ENCODE data around the gene ENOSF1. TPM values are rescaled to one million over a fixed set of nuclear protein-coding genes. Genes with fewer than 3 reads are reported as not detected.
"Not testable (repeated sequence)": the region's sequence is repeated elsewhere in the genome, so short reads cannot be mapped to it uniquely, and the experiment has no call there.

Gene ENOSF1
- total RNA-seq, 1 donor from 2014 or later, result 93.6 TPM

DNA sequence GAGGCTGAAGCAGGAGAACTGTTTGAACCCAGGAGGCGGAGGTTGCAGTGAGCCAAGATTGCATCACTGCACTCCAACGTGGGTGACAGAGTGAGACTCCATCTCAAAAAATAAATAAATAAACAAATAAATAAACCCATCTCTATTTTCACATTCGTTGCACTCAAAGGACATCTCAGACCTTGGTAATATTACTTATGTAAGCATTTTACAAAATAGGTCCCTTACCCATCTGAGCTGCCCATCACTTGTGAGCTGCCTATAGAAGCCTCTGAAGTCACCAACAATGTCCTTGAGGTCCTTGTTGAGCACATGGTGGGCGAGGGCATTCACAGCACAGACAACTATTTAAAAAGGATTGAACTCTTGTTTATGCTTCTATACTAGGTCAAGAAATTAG lies 15.4 kb downstream of the ENOSF1 start:
- H3K27ac Mint-ChIP-seq, result no peak overlapping the region
- DNase-seq (ENCODE audit: low spot score), result no peak
- H3K36me3 Mint-ChIP-seq (ENCODE audit: low read depth), result peaks cover 59% of the 10 kb centered on the region
- no peaks in the 10 kb centered on the region for H3K9me3 Mint-ChIP-seq
- H3K4me1 Mint-ChIP-seq (ENCODE audit: low read depth), result peaks cover 9% of the 10 kb centered on the region
- intact Hi-C loops (cut with micrococcal nuclease), result loop anchor here (2.0 kb wide), 1 partner anchor 14 kb away; no protein-coding TSS in a partner anchor
- H3K4me3 Mint-ChIP-seq (ENCODE audit: low read depth), result no peak overlapping the region
- no peaks in the 10 kb centered on the region for H3K27me3 Mint-ChIP-seq (ENCODE audit: low read depth)

DNA sequence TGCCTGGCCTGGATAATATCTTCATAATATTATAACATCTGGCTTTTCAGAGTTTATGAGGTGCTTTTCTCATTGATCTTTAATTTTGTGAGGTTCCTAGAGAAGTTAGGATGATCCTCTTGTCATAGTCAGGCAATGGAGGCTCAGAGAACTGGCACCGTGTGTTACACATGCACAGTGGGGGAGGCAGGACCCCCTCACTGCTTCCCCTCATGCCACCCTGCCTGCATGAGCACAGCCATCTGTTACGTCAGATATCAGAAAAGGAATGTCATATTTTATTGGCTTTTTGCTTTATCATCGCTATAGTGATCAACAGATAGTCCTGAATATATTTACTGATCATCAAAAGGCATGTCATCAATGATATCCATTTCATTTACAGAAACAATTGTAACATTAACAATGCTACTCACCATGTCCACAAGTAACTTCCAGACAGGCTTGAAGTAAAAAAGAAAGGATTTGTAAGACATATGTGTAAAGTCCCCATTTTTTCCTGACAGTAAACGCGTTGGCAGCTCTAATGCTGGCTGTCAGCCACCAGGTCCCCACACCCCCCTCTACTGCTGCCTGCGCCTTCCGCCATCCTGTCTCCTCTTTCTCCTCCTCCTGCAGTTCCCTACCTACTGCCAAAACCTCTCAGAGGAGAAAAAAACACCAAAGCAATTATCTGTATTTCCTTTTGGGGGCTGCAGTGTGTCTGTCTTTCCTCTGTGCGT lies 18.8 kb downstream of the ENOSF1 start:
- H3K4me3 Mint-ChIP-seq (ENCODE audit: low read depth), result no peak overlapping the region
- no peak for DNase-seq (ENCODE audit: low spot score)
- H3K27me3 Mint-ChIP-seq (ENCODE audit: low read depth), result no peaks in the 10 kb centered on the region
- intact Hi-C loops (cut with micrococcal nuclease), result no loop called here
- no peaks in the 10 kb centered on the region for H3K9me3 Mint-ChIP-seq
- H3K4me1 Mint-ChIP-seq (ENCODE audit: low read depth), result peaks cover 12% of the 10 kb centered on the region
- H3K36me3 Mint-ChIP-seq (ENCODE audit: low read depth), result peaks cover 76% of the 10 kb centered on the region
- no peak overlapping the region for H3K27ac Mint-ChIP-seq

DNA sequence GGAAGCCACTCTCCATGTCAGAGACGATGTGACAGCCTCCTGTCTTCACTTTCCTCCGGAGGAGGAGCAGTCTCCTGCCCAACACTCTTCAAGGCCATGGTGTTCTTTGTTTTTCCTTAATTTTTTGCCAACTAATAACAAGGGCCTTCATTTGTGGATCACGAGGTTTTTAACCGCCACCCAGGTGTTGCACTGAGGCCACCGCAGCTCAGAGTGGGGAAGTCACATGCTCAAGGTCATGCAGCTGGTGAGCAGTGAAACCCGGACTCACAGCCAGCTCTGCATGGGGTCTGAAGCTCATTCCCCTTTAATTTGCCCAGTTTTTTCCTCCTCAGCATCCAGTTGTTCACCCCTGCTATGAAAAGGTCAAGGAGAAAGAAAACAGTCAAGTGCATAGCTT lies 19.6 kb downstream of the ENOSF1 start:
- Mint-ChIP-seq H3K4me1 (ENCODE audit: low read depth) (peaks cover 12% of the 10 kb centered on the region), H3K36me3 (ENCODE audit: low read depth) (peaks cover 80% of the 10 kb centered on the region), H3K27ac (no peak overlapping the region), H3K27me3 (ENCODE audit: low read depth) (no peaks in the 10 kb centered on the region), H3K4me3 (ENCODE audit: low read depth) (no peak overlapping the region), H3K9me3 (no peaks in the 10 kb centered on the region)
- no peak for DNase-seq (ENCODE audit: low spot score)
- intact Hi-C loops (cut with micrococcal nuclease), result no loop called here

DNA sequence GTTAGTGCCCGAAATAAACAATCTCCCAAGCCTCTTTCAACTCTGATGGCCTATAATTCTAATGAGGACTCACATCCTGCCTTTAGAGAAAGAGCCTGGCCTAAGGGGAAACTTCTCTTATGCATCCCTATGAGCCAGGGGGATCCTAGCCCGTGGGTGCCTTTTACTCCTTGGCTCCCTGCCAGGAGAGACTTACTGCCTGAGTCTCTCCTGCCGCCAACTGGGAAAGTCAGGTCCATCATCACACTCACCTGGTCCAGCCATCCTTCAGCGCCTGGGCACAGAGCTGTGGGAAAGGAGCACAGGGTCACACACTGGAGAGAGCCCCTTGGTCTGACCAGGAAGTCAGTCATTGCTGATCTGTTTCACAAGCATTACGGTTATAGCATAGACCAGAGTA lies 24.1 kb downstream of the ENOSF1 start:
- Mint-ChIP-seq H3K27me3 (ENCODE audit: low read depth) (no peaks in the 10 kb centered on the region), H3K27ac (no peak overlapping the region), H3K4me1 (ENCODE audit: low read depth) (peaks cover 6% of the 10 kb centered on the region), H3K4me3 (ENCODE audit: low read depth) (no peak overlapping the region), H3K9me3 (no peaks in the 10 kb centered on the region), H3K36me3 (ENCODE audit: low read depth) (peaks cover 84% of the 10 kb centered on the region)
- intact Hi-C loops (cut with micrococcal nuclease), result no loop called here
- no peak for DNase-seq (ENCODE audit: low spot score)

DNA sequence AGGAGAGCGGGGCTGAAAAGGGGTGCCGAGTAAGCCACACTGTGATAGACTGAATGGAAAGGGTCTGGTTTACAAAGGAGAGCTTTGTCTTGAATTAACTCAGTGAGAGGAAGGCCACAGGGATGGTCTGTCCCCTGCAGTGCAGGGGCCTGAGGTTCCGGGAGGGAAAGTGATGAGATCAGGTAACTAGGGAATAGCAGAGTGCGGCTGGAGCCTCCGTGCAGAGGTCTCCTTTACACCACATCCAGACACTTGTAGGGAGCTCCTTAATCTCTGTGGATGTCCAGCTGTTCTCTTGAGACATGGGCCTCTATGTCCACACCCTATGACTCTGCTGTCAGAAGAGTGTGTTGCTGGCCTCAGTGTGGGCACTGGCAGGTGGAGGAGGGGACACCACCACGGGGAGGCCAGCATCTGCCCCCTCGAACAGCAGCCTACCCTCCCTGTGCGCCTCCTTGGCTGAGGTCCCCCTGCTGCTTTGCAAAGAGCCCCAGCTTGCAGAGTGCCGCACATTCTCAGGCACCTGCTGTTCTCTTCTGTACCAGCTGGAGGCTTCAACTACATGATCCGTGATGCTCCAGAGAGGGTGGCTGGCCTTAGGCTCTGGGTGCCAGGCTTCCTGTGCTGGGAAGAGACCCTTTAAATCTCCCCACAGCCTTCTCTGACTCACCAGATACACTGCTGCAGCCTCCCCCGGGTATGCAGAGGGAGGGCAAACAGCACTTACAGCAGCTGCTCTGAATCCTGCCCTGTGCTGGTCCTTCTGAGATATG lies 25.9 kb downstream of the ENOSF1 start:
- no peaks in the 10 kb centered on the region for H3K9me3 Mint-ChIP-seq
- H3K4me3 Mint-ChIP-seq (ENCODE audit: low read depth), result no peak overlapping the region
- H3K27ac Mint-ChIP-seq, result peak overlapping the region; percentile 24
- intact Hi-C loops (cut with micrococcal nuclease), result no loop called here
- no peaks in the 10 kb centered on the region for H3K27me3 Mint-ChIP-seq (ENCODE audit: low read depth)
- H3K4me1 Mint-ChIP-seq (ENCODE audit: low read depth), result peaks cover 18% of the 10 kb centered on the region
- H3K36me3 Mint-ChIP-seq (ENCODE audit: low read depth), result peaks cover 82% of the 10 kb centered on the region
- no peak for DNase-seq (ENCODE audit: low spot score)

DNA sequence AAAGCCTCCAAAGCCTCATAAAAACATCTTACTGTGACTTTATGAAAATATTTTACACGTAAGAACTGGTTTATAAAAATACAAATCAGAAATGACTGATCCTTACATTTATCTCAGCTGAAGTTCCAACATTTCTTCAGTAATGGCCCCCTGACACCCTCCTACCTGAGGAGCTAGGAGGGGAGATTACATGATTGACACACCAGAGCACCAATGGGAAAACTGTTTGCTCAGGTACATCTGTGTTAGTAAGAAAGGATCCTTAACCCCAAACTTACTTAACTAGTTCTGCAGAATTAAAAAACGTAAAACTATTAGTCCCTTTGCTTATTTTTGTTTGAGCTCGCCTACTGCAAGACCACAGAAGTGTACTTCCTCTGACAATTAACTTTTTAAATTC lies 27.0 kb downstream of the ENOSF1 start:
- Mint-ChIP-seq H3K36me3 (ENCODE audit: low read depth) (peaks cover 85% of the 10 kb centered on the region), H3K4me1 (ENCODE audit: low read depth) (peaks cover 24% of the 10 kb centered on the region), H3K9me3 (no peaks in the 10 kb centered on the region), H3K27ac (no peak overlapping the region), H3K4me3 (ENCODE audit: low read depth) (no peak overlapping the region), H3K27me3 (ENCODE audit: low read depth) (no peaks in the 10 kb centered on the region)
- intact Hi-C loops (cut with micrococcal nuclease), result no loop called here
- no peak for DNase-seq (ENCODE audit: low spot score)

DNA sequence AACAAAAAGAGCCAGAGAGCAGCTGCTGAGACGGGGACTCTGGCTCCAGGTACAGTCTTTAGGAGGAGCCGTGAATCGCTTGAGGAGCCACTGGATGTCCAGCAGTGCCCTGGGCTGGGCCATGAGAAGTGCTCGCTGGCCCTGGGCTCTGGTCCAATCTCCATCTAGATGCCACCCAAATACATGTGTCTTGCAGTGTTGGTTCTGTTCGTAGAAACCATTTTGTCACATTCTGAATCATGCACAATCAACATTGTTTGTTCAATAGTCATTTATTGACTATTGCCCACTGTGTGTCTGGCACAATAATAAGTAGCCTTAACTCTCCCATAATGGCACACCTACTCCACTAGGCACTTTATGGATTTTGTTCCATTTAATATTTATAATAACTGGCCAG lies 28.9 kb downstream of the ENOSF1 start:
- Mint-ChIP-seq H3K4me3 (ENCODE audit: low read depth) (no peak overlapping the region), H3K27ac (no peak overlapping the region), H3K27me3 (ENCODE audit: low read depth) (no peaks in the 10 kb centered on the region), H3K36me3 (ENCODE audit: low read depth) (peaks cover 79% of the 10 kb centered on the region), H3K9me3 (no peaks in the 10 kb centered on the region), H3K4me1 (ENCODE audit: low read depth) (peaks cover 23% of the 10 kb centered on the region)
- no peak for DNase-seq (ENCODE audit: low spot score)
- intact Hi-C loops (cut with micrococcal nuclease), result loop anchor here (2.0 kb wide), 2 partner anchors 13 to 39 kb away; no protein-coding TSS in a partner anchor

DNA sequence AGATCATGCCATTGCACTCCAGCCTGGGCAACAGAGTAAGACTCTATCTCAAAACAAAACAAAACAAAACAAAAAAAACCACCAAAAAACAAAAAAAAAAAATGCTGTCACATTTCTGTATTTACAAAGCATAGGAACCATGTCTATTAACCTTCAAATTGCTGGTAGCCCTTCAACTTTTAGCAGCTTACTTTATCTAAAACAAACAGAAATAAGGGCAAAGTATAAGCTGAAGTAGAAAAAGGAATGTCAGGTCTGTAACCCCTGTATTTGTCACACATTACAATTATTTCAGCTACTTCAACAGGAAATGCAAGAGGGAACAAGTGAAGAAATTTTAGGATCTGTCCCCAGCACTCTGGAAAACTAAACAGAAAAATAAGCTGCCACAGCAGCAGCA lies 29.6 kb downstream of the ENOSF1 start:
- Mint-ChIP-seq H3K27ac (peak overlapping the region; percentile 90), H3K27me3 (ENCODE audit: low read depth) (no peaks in the 10 kb centered on the region), H3K4me1 (ENCODE audit: low read depth) (peaks cover 26% of the 10 kb centered on the region), H3K4me3 (ENCODE audit: low read depth) (no peak overlapping the region), H3K36me3 (ENCODE audit: low read depth) (peaks cover 80% of the 10 kb centered on the region), H3K9me3 (no peaks in the 10 kb centered on the region)
- intact Hi-C loops (cut with micrococcal nuclease), result loop anchor here (1.0 to 2.0 kb wide), 4 partner anchors 14 to 38 kb away; no protein-coding TSS in a partner anchor
- DNase-seq (ENCODE audit: low spot score), result no peak

DNA sequence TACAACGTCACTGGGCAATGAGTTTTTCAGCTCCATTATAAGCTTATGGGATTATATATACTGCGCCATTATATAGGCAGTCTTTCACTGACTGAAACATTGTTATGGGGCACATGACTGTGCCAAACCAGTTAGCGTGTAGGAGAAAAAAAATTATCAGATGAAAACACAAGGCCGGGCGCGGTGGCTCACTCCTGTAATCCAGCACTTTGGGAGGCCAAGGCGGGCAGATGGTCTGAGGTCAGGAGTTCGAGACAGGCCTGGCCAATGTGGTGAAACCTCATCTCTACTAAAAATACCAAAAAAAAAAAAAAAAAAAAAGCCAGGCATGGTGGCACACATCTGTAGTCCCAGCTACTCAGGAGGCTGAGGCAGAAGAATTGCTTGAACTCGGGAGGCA lies 30.0 kb downstream of the ENOSF1 start:
- intact Hi-C loops (cut with micrococcal nuclease), result loop anchor here (1.0 to 2.0 kb wide), 4 partner anchors 14 to 38 kb away; no protein-coding TSS in a partner anchor
- Mint-ChIP-seq H3K4me1 (ENCODE audit: low read depth) (peaks cover 26% of the 10 kb centered on the region), H3K27ac (peak overlapping the region; percentile 90), H3K36me3 (ENCODE audit: low read depth) (peaks cover 79% of the 10 kb centered on the region)
- H3K4me3 Mint-ChIP-seq (ENCODE audit: low read depth); H3K27me3 Mint-ChIP-seq (ENCODE audit: low read depth); H3K9me3 Mint-ChIP-seq; DNase-seq (ENCODE audit: low spot score): not testable (repeated sequence)

DNA sequence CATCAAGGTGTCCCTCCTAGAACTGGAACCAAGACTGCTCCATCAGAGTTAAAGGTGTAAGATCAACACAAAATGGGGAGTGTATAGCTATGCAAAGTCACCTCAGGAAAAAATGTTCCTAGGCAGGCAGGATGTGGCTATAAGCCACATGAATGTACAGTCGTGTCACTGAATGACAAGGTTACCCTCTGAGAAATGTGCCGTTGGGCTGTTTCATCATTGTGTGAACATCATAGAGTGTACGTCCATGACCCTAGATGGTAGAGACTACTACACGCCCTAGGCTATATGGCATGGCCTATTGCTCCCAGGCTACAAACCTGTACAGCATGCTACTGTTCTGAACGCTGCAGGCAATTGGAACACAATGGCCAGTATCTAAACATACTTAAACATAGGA lies 30.4 kb downstream of the ENOSF1 start:
- Mint-ChIP-seq H3K36me3 (ENCODE audit: low read depth) (peaks cover 79% of the 10 kb centered on the region), H3K4me1 (ENCODE audit: low read depth) (peaks cover 29% of the 10 kb centered on the region), H3K27me3 (ENCODE audit: low read depth) (no peaks in the 10 kb centered on the region), H3K27ac (peak overlapping the region; percentile 90), H3K4me3 (ENCODE audit: low read depth) (peak overlapping the region; percentile 9), H3K9me3 (no peaks in the 10 kb centered on the region)
- intact Hi-C loops (cut with micrococcal nuclease), result loop anchor here (1.0 to 2.0 kb wide), 4 partner anchors 15 to 37 kb away; no protein-coding TSS in a partner anchor
- DNase-seq (ENCODE audit: low spot score), result peak; percentile 72

DNA sequence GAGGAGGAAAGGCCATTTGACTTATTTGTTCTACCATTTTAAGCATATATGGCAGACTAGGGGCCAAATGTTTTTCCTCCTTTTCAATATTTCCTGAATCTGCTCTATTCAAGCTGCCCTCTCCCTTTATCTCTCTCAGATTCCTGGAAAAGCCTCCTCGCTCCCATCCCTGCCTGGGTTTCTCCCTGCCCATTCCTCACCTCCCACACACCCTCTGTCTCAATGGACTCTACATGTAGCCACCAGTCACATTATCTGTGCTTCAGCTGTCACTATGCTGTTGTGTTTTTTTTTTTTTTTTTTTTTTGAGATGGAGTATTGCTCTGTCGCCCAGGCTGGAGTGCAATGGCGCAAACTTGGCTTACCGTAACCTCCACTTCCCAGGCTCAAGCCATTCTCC lies 32.0 kb downstream of the ENOSF1 start:
- Mint-ChIP-seq H3K27ac (peak overlapping the region; percentile 57), H3K27me3 (ENCODE audit: low read depth) (no peaks in the 10 kb centered on the region), H3K4me1 (ENCODE audit: low read depth) (peaks cover 34% of the 10 kb centered on the region), H3K36me3 (ENCODE audit: low read depth) (peaks cover 82% of the 10 kb centered on the region), H3K9me3 (no peaks in the 10 kb centered on the region), H3K4me3 (ENCODE audit: low read depth) (no peak overlapping the region)
- no peak for DNase-seq (ENCODE audit: low spot score)
- intact Hi-C loops (cut with micrococcal nuclease), result no loop called here

DNA sequence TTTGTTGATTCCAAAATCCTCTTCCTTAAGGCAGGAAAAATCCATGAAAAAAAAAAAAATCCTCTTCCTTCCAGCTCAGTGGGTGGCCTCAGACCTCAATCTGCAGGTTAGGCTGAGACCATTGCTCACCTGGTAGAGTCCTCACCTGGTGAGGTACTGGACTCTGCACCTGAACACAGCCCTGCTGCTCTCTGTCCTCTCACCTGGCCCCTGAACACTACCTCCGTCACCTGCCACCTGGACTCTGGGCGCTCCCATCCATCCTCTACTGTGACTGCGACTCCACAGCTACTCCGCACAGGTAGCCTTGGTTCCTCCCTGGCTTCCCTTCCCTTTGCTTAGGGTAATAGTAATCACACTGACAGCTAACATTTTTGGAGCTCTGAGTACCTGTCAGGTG lies 32.9 kb downstream of the ENOSF1 start:
- H3K9me3 Mint-ChIP-seq, result no peaks in the 10 kb centered on the region
- no peaks in the 10 kb centered on the region for H3K27me3 Mint-ChIP-seq (ENCODE audit: low read depth)
- H3K4me1 Mint-ChIP-seq (ENCODE audit: low read depth), result peaks cover 34% of the 10 kb centered on the region
- no peak for DNase-seq (ENCODE audit: low spot score)
- peak overlapping the region; percentile 46 for H3K27ac Mint-ChIP-seq
- H3K36me3 Mint-ChIP-seq (ENCODE audit: low read depth), result peaks cover 82% of the 10 kb centered on the region
- intact Hi-C loops (cut with micrococcal nuclease), result no loop called here
- H3K4me3 Mint-ChIP-seq (ENCODE audit: low read depth), result no peak overlapping the region

Measured in activated T-helper 2 cell treated with anti-CD3 and anti-CD28 coated beads, Interferon-gamma antibody, Interleukin-2, Interleukin-4, amounts not matched to agents 10 μg/mL and 5 μg/mL and 100 μg/mL, durations not matched to agents 14 hours and 24 hours and 36 hours (primary cell).